ENCODE data around the gene PDGFA.

The PDGFA gene

DNA sequence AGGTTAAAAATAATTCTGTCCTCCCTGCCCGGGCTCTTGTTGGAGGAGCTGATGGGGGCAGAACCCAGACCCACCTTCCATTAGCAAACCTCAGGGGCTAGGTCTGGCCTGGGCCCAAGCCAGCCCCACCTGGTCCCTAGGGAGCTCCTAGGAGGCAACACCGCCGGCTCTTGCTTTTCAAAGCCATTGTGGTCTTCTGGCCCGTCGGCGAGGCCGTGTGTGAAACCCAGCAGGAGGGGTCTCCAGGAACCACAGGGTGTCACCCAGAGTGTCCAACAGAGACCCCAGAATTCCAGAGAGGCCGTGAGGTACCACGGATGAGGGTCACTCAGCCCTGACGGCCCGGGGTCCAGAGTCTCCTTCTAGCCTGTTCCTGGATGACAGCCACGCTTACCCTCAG is 16.6 kb upstream of the PDGFA start:
- ATAC-seq = no peak

DNA sequence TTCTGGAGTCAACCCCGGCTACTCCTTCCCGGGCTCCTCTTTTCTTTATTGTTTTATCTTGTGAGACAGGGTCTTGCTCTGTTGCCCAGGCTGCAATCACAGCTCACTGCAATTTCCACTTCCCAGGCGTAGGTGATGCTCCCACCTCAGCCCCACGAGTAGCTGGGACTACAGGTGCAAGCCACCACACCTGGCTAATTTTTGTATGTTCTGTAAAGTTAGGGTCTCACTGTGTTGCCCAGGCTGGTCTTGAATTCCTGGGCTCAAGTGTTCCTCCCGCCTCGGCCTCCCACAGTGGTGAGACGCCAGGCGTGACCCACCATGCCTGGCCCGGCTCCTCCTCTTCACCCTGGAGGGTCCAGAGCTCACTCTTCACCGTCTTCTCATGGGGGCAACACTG is 15.3 kb upstream of the PDGFA start:
- no peak for ATAC-seq

DNA sequence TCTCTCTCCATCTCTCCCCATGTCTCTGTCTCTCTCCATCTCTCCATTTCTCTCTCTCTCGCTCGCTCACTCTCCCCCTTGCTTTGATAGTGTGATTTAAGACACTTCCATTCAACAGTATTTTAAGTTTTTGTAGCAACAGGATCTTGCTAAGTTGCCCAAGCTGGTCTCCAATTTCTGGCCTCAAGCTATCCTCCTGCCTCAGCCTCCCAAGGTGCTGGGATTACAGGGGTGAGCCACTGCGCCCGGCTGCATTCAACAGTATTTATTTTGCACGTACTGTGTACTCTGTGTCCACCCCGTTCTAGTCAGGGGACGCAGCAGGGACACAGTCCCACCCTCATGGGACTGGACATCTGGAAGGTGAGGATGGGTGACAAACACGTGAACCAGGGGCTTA is 14.4 kb upstream of the PDGFA start:
- no peak for ATAC-seq

DNA sequence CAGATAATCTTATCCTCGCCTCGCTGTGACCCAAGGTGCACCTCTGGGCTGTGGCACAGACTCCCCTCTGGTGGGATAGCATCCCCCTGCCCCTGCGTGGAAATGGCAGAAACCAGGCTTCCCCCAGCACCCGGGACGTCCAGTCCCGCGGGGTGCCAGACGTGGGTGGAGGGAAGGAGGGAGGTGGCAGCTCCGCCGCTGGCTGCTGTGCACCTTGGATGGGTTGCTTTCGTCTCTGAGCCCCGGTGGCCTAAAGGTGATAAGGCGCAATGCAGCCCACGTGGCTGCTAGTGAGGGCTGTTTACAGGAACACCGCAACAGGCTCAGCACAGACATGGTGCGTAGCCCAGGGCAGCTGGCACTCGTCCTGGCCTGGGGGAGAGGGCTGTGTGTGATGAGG is 13.6 kb upstream of the PDGFA start:
- ATAC-seq = no peak

DNA sequence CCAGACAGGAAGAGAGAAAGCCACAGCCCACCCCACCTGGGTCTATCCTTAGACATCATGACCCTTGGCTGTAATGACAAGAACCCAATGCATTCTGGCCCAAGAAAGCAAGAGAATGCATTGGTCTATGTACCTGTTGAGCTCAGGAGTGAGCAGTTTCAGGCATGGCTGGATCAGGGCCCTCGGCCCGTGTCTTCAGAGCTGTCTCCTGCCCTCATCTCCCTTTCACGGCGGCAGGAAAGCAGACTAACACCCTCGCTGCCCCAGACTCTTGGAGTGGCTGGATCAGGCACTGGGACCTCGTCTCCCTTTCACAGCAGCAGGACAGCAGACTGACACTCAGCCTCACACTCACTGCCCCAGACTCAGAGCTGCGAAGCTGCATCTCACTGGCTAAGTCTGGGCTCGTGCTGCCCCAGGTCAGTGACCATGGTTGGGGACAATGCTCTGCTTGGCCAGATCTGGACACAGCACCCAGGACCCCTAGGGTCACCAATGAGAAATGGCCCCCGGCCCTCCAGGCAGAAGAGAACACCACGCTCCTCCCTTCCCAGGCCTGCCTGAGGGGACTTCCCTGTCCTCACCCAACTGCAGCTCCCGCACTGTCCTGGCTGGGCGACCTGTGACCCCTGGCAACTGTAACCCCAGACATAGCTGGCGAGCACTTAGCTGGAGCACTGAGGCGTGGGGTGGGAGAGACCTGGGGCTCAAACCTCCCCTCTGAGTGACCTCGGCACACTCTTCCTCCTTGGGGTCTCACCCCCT is 12.9 kb upstream of the PDGFA start:
- ATAC-seq = no peak

DNA sequence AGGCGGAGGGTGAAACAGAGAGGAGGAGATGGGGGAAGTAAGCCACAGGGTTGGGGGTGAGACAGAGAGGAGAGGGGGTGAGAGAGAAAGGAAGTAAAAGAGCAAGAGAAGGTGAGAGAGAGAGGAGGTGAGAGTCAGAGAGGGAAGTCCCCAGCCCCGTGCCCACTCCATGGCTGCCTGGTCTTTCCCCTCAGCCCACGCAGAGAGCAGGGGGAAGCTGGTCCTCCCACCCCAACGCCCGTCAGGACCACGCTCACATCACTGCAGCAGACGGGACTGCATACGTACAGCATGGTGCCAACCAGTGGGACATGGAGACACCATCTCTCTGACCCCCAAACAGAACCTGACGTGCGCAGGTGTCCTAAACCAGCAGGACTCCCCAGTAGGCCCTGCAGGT is 12.1 kb upstream of the PDGFA start:
- ATAC-seq = peak in 1 of 2 donors; percentile 61

DNA sequence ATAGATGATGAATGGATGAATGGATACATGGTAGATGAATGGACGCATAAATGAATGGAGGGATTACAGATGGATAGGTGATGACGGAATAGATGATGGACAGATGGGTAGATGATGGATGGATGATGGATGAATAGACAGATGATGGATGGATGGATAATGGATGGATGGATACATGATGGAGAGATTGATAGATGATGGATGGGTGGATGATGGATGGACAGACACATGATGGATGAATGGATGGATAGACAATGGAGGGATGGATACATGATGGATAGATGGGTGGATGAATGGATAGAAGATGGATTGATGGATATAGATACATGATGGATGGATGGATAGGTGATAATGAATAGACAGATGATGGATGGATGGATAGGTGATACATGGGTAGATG is 8.8 kb upstream of the PDGFA start:
- ATAC-seq = no peak

DNA sequence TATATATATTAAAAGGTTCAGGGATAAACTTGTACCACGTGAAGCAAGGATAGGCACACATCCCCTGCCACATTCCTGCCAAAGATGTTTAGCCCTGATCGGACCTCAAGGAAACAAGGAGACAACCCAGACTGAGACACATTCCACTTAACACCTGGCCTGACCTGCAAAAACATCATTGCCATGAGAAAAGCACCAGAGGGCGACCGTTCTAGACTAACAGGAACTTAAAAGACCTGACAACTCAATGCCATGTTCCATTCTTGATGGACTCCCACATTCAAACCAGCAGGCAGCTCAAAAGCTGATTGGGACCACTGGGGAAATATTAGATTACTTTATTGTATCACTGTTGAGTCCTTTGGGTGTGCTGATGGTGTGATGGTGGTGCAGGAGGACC is 8.1 kb upstream of the PDGFA start:
- ATAC-seq = no peak

DNA sequence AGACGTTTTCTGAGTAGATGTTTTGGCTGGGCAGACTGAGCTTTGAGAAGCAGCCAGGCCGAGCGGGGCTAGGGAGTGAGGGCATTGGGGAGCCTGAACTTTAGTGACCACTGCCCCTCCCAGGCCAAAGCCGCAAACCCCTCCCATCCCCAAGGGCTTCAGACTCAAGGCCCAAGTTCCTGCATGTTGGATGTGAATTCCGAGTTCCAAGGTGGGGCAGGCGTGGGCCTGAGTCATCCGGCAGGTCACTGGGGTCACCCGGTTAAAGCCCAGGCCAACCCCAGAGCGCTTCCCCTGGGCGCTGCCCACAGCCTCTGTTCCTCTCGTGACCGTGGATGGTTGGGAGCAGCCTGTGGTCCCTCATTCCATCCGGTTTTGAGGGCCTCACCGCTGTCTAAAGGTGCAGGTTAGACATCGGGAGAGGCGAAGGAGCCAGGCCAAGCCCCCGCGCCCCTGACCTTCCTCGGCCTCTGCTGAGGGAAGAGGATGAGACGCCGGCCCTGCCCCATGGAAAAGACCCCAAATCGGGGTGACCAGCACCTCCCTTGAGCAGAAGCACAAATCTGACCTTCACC is 6.9 kb upstream of the PDGFA start:
- ATAC-seq = no peak

DNA sequence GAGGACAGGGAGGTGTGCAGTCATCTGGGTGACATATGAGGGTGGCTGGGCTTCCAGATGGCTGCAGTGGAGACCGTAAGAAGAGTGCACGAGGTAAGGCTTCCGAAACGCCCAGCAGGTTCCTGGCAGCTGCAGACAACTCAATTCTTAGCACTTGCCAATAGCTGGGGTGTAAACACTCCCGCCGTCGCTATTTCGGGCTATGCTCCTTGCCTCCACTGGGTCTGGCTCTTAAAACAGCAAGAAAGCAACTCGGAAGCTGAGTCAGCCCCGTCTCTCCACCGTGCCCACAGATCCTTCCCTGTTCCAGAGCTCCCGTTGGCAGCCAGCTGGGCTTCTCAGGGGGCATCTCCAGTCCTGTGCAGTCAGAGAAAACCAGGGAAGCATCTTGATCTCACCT is 6.1 kb upstream of the PDGFA start:
- no peak for ATAC-seq

DNA sequence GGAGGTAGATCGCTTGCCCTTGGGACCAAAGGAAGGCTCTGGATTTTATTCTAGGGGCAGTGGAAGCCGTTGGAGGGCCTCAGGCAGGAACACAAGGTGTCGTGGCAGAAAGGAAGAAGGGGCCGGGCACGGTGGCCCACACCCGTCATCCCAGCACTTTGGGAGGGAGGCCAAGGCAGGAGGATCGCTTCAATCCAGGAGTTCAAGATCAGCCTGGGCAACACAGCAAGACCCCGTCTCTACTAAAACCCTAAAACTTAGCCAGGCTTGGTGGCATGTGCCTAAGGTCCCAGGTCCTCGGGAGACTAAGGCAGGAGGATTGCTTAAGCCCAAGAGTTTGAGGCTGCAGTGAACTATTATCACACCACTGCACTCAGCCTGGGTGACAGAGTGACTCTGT is 5.2 kb upstream of the PDGFA start:
- ATAC-seq = no peak

DNA sequence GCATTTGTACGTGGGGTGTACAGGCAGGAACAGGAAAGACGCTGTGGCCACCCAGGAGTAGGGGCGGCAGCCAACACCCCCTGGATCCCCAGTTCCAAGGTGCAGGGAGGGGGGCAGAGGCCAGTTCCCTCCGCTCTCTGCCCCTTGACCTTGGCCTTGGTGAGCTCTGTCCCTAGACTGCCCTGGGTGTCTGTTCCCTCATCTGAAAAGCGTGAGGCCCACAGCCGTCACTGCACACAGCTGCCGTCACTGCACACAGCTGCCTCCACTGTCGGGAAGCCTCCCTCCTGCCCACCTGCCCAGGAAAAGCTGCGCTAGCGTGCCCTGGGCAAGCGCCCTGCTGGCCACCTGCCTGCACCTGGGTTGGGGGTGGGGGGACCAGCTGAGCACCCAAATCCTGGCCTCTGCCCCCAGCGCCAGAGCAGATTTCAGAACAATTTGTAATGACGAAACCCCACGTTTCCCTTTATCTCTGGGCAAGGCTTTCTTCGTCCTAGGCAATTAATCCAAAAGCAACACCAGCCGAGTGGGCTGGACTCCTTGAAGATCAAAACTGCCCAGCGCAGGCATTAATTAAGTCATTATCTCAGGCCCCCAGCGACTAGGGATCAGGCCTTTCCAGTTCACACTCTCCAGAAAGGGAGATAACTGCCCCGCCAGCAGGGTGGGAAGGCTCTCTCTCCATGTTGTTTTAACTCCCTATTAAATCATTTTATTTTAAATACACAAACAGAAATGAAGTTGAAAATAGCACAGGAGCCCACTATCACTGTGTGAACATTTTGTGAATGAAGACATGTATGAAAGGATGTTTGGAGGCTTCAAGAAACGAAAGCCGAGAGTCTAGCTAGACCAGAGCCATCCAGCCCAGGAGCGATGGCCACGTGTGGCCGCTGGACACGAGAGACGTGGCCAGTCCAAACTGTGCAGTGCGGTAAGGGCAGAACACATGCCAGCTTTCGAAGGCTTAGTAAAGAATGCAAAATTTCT is 4.0 kb upstream of the PDGFA start:
- no peak for ATAC-seq

DNA sequence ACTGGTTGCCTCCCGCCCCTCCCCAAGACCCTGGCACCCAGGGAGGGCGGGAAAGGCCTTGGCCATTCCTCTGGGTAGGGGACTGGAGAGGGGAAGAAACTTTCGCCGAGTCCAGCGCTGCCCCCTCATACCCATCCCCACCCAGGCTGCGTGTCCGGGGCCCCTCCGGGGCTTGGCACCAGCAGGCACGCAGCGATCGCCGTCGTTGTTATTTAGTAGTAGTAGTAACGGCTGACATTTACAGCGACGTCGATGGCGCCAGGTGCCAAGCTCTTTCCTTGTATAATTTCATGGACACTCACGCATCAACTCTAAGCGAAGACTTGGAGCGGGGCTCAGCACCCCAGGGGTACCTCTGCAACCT is 3.3 kb upstream of the PDGFA start:
- ATAC-seq = no peak

DNA sequence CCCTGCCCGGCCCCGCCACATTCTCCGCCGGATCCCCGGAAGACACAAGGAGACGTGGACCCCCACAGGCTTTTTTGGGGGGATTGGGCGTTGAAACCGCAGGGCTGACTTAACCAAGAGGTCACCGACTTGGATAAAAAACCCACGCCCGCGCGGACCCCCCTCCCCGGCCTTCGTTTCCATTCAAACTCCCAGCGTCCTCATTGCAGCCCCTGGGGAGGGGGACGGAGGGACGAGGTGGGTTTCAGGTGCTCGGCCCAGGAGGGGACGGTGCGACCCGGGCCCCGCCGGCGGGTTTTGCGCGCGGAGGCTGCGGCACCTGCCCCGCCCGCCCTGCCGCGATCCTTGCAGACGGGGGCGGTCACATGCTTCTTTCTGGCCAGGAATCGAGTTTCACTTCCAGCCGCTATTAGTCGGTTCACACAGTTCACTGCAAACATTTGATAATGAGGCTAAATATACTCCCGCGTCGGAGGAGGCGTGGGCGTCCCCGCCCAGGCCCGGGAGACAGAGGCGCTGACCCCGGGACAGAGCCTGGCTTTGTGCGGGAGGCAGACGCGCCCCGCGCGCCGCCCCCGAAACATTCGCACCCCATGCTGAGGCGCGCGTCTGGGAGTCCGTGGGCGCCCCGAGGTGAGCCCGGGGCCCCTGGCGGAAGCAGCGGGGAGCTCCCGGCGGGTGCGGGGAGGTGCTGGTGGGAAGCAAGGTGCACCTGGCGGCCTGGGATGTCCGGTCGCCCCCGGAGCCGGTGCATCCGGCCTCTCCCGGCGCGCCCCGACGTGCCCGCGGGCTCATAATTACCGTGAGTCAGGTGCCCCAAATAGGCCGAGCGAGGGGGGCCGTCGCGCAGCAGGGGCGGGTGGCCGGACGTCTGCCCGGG is 2.7 kb upstream of the PDGFA start:
- ATAC-seq = no peak

DNA sequence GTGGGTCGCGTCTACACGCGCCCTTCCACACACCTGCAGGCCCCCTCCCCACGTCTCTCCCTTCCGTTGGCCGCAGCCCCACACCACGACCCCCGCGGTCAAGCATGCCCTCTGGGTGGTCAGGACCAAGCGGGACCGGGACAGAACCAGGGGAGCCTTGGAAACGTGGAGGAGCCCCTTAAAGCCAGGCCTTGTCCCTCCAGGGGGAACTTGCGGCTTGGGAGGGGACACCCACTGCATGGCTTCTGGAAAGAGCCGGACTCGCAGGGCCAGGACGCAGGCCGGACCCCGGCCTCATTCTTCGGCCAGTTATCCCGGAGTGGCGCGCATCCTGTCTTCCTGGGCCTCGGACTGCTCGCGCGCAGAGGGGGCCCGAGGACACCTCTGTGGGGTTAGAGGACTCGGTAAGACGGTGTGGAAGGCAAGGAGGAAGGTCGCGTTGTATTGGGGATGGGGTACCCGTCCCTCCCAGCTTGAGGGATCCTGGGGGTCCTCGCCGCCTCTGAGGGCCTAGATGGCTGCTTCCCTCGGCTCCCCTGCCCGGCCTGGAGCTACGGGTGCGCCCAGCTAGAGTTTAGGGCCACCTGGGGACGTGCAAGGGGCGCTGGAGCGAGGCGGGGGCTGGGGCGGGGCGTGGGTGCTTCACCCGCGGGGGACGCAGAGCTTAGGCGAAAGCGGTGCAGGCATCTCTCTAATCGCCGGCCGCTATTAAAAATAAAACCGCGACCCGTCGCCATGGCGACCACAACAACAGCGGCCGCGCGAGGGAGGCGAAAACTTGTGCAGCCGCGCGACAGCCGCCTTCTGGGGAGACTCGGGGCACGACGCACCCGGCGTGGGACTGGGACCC is 1.8 kb upstream of the PDGFA start:
- no peak for ATAC-seq

DNA sequence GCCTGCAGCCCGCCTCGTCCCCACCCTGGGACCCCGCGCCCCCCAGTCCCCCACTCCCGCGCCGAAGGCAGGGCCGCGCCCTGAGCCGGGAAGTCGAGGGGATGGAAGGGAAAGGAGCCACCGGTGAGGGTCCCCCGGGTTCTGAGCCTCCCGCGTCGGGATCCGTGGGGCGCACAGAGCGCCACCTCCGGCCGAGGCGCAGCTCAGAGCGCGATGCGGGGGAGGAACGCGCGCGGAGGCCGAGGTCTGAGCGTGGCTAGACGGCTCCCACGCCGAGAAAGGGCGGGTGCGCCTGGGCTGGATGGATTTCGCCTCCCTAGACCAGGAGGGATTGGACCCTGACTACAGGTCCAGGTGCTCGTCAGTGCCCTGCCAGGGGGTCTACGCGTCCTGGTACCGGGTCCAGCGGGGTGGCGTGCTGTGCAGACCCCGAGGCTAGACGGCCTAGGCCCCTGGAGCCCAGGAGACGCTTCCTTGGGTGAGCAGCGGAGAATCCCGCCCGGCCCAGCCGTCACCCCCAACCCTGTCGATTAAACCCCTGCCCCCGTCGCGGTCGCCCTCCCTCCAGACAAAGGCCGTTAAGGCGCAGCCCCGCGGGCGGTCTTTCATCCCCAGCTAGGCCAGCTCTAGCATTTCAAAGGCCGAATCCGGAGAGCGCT is 986 bp upstream of the PDGFA start:
- ATAC-seq = no peak

DNA sequence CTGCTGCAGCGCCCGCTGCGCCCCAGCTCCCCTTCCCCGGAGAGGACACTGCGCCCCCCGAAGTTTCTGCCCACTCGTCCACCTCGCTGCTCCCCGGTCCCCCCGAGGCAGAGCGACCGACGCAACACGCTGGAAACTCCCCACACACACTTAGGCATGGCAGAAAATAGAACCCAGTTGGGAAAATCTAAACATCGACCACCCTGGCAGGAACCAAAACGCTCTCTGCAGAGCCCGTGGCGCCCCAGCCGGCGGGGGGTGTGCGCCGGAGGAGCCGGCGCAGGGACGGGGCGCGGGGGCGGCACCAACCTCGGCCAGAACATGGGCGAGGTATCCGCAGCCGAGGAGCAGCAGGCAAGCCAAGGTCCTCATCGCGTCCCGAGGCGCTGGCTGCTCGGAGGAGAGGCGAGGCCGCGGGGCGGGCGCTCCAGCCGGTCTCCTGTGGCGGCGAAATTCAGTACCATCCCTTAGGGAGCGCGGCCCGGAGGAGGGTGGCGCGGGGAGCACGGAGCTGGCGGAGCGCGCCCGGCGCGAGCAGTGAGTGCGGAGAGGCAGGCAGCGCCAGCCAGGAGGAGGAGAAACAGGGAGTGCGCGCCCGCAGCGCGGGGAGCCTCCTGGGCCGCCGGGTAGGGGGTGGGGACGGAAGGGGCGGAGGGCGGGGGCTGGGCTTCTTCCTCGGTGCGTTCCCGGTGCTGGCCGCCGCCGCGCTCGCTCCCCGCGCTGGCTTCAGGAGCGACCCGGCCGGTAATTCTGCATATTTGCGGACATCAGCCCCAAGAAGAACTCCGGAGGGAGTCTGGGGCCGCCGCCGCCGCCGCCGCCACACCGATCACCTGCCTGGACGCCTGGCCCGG is 789 bp downstream of the PDGFA start:
- ATAC-seq = peak; percentile 28 to 36

DNA sequence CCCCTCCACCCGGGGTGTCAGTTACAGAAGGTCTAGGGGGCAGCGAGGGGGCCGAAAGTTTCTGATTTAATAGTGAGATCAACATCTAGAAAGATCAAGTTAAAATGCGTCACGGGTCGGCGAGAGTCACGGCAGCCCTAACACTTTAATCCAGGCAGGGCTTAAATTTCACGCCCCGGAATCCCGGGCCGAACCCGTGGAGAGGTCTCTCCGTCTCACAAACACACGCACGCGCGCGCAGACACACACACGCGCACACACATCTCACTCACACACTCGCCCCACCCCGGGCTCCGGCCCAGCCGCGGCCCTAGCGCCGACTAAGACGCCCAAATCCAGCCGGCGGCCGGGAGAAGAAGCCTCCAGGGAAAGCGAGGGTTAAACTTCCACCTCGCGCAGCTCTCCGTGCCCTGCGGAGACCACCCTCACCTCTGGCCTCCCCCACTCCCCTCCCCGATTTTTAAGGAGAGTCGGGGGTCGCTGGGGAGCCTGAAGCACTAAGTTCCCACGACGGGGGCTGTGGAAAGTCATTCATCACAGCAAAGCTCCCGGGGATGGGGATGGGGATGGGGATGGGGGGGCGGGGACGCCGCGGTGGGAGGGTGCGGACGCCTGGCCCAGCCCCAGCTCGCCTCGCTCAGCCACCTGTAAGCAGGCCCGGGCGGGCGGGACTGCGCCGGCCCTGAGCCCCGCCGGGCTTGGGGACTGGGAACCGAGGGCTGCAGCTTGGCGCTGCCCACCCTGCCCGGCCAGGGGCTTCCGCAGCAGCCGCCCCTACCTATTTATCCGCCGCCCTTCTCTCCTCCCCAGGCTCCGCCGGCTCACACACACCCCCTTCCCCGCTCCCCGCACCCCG is 1.6 kb downstream of the PDGFA start:
- ATAC-seq = no peak

All from activated CD4-positive, CD25-positive, alpha-beta regulatory T cell treated with anti-CD3 and anti-CD28 coated beads, Interleukin-2, amount 50 U/mL, for 24 hours (primary cell).